Esophagus squamous epithelium (tissue), 5 donors: ENCODE results near the gene GCNT2. TPM values are rescaled to one million over a fixed set of nuclear protein-coding genes. Genes with fewer than 3 reads are reported as not detected.

Experiments
- DNase-seq: peaks from one replicate; lab custom pipeline; 2025; lab: John Stamatoyannopoulos, UW
- H3K27ac ChIP-seq, 4 donors: fragments of 200-600 bp; sonication (generic); one replicate each; pipeline ENCODE4 v1.5.1; 2016 to 2019; ENCODE audit warnings: mild to moderate bottlenecking in 1 of 4
- H3K27me3 ChIP-seq, 4 donors: fragments of 200-600 bp; sonication (generic); 1 replicate in 3 of 4; 2 replicates in 1 of 4; pipeline versions ENCODE4 v1.5.1 to v1.6.0; 2017 to 2021; ENCODE audit warnings: antibody characterized with exemption in 1 of 4
- H3K36me3 ChIP-seq, 3 donors: fragments of 200-600 bp; sonication (generic); one replicate each; pipeline ENCODE4 v1.5.1; 2016 to 2019
- H3K4me1 ChIP-seq, 3 donors: fragments of 200-600 bp; sonication (generic); one replicate each; pipeline ENCODE4 v1.5.1; 2017 to 2019
- H3K4me3 ChIP-seq, 4 donors: fragments of 200-600 bp; sonication (generic); 1 replicate in 3 of 4; 2 replicates in 1 of 4; pipeline ENCODE4 v1.5.1; 2016 to 2019; ENCODE audit warnings: mild to moderate bottlenecking in 2 of 4, moderate library complexity in 1 of 4
- H3K9me3 ChIP-seq, 3 donors: fragments of 200-600 bp; sonication (generic); one replicate each; pipeline ENCODE4 v1.5.1; 2016 to 2019
- POLR2A ChIP-seq, 4 donors: fragments of 450-650 bp; IDR thresholded peaks; one replicate each; pipeline ENCODE4 v1.6.1; 2017; ENCODE audit warnings: antibody characterized with exemption in 4 of 4, mild to moderate bottlenecking in 4 of 4, moderate library complexity in 3 of 4
- WGBS, 2 donors: methylation state at CpG; one replicate each; pipeline ENCODE4 v1.1.5; 2018; 5-methylcytosine and 5-hydroxymethylcytosine counted together
- intact Hi-C: fragments of 100-400 bp; cut with DNase I; formaldehyde crosslinking; loops from one replicate; pipeline ENCODE4 v1.15.0; 2022
- total RNA-seq, 4 donors: library from RNA; depleted of rRNA; stranded (reverse); fragments of >200 nt; gene quantifications; one replicate each; pipeline ENCODE4 v1.1.0, GENCODE V29; 2016
- TF ChIP-seq, protein P1 (sequence below), 6 experiments: fragments of 450-650 bp in 4 of 6; fragments of 200-600 bp in 2 of 6; sonication (generic) in 2 of 6; IDR thresholded peaks; one replicate each; pipeline ENCODE4 v1.5.1; 2016 to 2019; ENCODE audit warnings: antibody characterized with exemption in 6 of 6, mild to moderate bottlenecking in 4 of 6, moderate library complexity in 4 of 6
- donor health status: DM: yes; HTN: yes; CAD: no.

Gene GCNT2
- total RNA-seq, 4 donors from 2014 or later: 6.9 to 17.2 (median 8.9) TPM

DNA sequence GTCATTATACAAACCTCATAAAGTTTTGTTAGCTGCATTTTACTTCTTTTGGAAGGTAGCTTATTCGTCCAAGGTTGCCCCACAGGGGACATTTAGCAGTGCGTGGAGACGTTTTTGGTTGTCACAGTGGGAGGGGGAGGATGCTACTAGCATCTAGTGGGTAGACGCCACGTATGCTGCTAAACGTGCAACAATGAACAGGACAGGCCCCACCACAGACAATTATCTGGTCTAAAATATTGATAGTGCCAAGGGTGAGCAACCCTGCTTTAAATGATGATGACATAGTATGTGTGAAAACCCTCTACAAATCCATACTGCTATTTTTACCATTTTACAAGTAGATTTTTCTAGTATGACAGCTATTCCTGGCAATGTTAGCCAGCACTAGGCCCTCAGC, 13.9 kb upstream of the GCNT2 start:
- Histone ChIP-seq H3K27ac (no peak overlapping the region), H3K9me3 (no peaks in the 10 kb centered on the region), H3K4me3 (no peak overlapping the region), H3K4me1 (peaks cover 0 to 9% (median 7%) of the 10 kb centered on the region in 3 donors), H3K36me3 (no peaks in the 10 kb centered on the region), H3K27me3 (peaks cover 0 to 8% (median 0%) of the 10 kb centered on the region in 4 donors)
- DNase-seq: no peak
- WGBS, 2 donors: 67 to 73% methylated on average over 1 to 6 of the region's 6 CpGs
- TF ChIP-seq, protein P1, sequence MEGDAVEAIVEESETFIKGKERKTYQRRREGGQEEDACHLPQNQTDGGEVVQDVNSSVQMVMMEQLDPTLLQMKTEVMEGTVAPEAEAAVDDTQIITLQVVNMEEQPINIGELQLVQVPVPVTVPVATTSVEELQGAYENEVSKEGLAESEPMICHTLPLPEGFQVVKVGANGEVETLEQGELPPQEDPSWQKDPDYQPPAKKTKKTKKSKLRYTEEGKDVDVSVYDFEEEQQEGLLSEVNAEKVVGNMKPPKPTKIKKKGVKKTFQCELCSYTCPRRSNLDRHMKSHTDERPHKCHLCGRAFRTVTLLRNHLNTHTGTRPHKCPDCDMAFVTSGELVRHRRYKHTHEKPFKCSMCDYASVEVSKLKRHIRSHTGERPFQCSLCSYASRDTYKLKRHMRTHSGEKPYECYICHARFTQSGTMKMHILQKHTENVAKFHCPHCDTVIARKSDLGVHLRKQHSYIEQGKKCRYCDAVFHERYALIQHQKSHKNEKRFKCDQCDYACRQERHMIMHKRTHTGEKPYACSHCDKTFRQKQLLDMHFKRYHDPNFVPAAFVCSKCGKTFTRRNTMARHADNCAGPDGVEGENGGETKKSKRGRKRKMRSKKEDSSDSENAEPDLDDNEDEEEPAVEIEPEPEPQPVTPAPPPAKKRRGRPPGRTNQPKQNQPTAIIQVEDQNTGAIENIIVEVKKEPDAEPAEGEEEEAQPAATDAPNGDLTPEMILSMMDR (IDR thresholded peaks at IDR 0.05): no peak
- TF ChIP-seq POLR2A (IDR thresholded peaks at IDR 0.05): no peak
- intact Hi-C loops: no loop called here

DNA sequence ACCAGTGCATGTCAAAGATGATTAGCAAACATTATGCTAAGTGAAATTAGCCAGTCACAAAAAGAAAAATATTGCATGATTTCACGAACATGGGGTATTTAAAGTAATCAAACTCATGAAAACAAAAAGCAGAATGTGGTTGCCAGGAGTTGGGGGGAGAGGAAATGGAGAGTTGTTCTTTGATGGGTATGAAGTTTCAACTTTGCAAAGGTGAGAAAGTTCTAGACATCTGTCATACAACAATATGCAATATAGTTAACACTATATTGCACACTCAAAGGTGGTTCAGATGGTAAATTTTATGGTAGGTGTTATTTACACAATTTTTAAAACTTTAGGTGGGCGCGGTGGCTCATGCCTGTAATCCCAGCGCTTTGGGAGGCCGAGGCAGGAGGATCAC, 13.4 kb upstream of the GCNT2 start:
- no peak for TF ChIP-seq POLR2A (IDR thresholded peaks at IDR 0.05)
- TF ChIP-seq, protein P1 (IDR thresholded peaks at IDR 0.05): no peak
- Histone ChIP-seq H3K4me3 (no peak overlapping the region), H3K36me3 (no peaks in the 10 kb centered on the region), H3K9me3 (no peaks in the 10 kb centered on the region), H3K27ac (no peak overlapping the region), H3K27me3 (peaks cover 0 to 4% (median 0%) of the 10 kb centered on the region in 4 donors), H3K4me1 (peaks cover 0 to 9% (median 7%) of the 10 kb centered on the region in 3 donors)
- 82 to 86% methylated on average over 5 of the region's 5 CpGs for WGBS, 2 donors
- intact Hi-C loops: no loop called here
- DNase-seq: no peak

- 41% methylated on average over 17 of the region's 17 CpGs for WGBS, 2 donors
- no peaks in the 10 kb centered on the region for H3K9me3 ChIP-seq
- no peak for DNase-seq
- H3K4me1 ChIP-seq: peaks cover 0 to 9% (median 7%) of the 10 kb centered on the region in 3 donors
- TF ChIP-seq, protein P1 (IDR thresholded peaks at IDR 0.05): peak; percentile 40 to 74 (median 63)
- no peak for TF ChIP-seq POLR2A (IDR thresholded peaks at IDR 0.05)
- intact Hi-C loops: loop anchor here (10.0 kb wide), 1 partner anchor 184 kb away; the partner anchor contains the start of genes C6orf52 and PAK1IP1
- no peaks in the 10 kb centered on the region for H3K27me3 ChIP-seq
- peak overlapping the region in 1 of 4 donors; percentile 27 for H3K4me3 ChIP-seq
- peak overlapping the region in 1 of 4 donors; percentile 39 for H3K27ac ChIP-seq
- no peaks in the 10 kb centered on the region for H3K36me3 ChIP-seq
These were observed 10.4 kb upstream of the GCNT2 start for GRCh38 chr6:10510592-10511367.

DNA sequence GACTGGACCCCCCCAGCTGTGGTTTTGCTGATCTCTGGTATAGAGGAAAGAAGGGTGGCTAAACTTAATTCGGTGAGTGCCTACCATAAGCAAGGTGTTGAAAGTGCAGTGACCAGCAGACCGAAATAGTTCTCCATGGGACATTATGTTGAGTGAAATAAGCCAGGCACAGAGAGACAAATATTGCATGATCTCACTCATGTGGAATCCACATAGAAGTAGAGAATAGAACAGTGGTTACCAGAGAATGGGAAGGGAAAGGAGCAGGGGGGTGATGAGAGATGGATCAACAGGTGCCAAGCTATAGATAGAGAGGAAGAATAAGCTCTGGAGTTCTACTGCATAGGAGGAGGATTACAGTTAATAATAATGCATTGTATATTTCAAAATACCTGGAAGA, 9.7 kb upstream of the GCNT2 start:
- 56 to 57% methylated on average over 2 of the region's 2 CpGs for WGBS, 2 donors
- Histone ChIP-seq H3K36me3 (no peaks in the 10 kb centered on the region), H3K4me1 (peaks cover 0 to 9% (median 7%) of the 10 kb centered on the region in 3 donors), H3K27ac (no peak overlapping the region), H3K4me3 (no peak overlapping the region), H3K27me3 (no peaks in the 10 kb centered on the region), H3K9me3 (no peaks in the 10 kb centered on the region)
- intact Hi-C loops: loop anchor here (10.0 kb wide), 1 partner anchor 183 kb away; the partner anchor contains the start of genes C6orf52 and PAK1IP1
- no peak for TF ChIP-seq POLR2A (IDR thresholded peaks at IDR 0.05)
- TF ChIP-seq, protein P1 (IDR thresholded peaks at IDR 0.05): no peak
- no peak for DNase-seq

GRCh38 chr6:10513544-10513943, 7.6 kb upstream of the GCNT2 start:
- no peaks in the 10 kb centered on the region for H3K27me3 ChIP-seq
- no peak for DNase-seq
- no peak overlapping the region for H3K4me3 ChIP-seq
- intact Hi-C loops: loop anchor here (10.0 kb wide), 1 partner anchor 181 kb away; the partner anchor contains the start of genes C6orf52 and PAK1IP1
- no peaks in the 10 kb centered on the region for H3K9me3 ChIP-seq
- 69% methylated on average over 2 of the region's 2 CpGs for WGBS, 2 donors
- H3K36me3 ChIP-seq: no peaks in the 10 kb centered on the region
- peaks cover 0 to 17% (median 10%) of the 10 kb centered on the region in 3 donors for H3K4me1 ChIP-seq
- no peak overlapping the region for H3K27ac ChIP-seq
- TF ChIP-seq, protein P1 (IDR thresholded peaks at IDR 0.05): no peak
- TF ChIP-seq POLR2A (IDR thresholded peaks at IDR 0.05): no peak
